ENCODE measurements around the gene TAF11L5.
A peak's percentile ranks its signal among the peaks of the same experiment; 100 is the strongest.
"Not testable (repeated sequence)": the region's sequence is repeated elsewhere in the genome, so short reads cannot be mapped to it uniquely, and the experiment has no call there.

Gene TAF11L5

GRCh38 chr5:17524935-17525334 lies at the start of gene TAF11L5:
Gene TAF11L5, plus strand, starts transcription at chr5:17525235.
- H3K9me3 Mint-ChIP-seq; DNase-seq (ENCODE audit: low spot score in 2 of 2); H3K4me1 Mint-ChIP-seq; H3K4me3 Mint-ChIP-seq; H3K27ac Mint-ChIP-seq; ATAC-seq; H3K36me3 Mint-ChIP-seq: not testable (repeated sequence)

GRCh38 chr5:17477043-17477442 lies 48.0 kb upstream of the TAF11L5 start:
- Mint-ChIP-seq H3K4me3 (no peak overlapping the region), H3K9me3 (peaks cover 10% of the 10 kb centered on the region), H3K27ac (no peak overlapping the region), H3K36me3 (no peaks in the 10 kb centered on the region), H3K4me1 (no peaks in the 10 kb centered on the region)
- ATAC-seq (no peak), DNase-seq (ENCODE audit: low spot score in 2 of 2) (no peak)

- ATAC-seq (no peak), DNase-seq (ENCODE audit: low spot score in 2 of 2) (no peak)
- no peaks in the 10 kb centered on the region for H3K36me3 Mint-ChIP-seq
- no peaks in the 10 kb centered on the region for H3K4me1 Mint-ChIP-seq
- no peak overlapping the region for H3K27ac Mint-ChIP-seq
- H3K4me3 Mint-ChIP-seq, result no peak overlapping the region
- H3K9me3 Mint-ChIP-seq, result peaks cover 8% of the 10 kb centered on the region
Measured at GRCh38 chr5:17477573-17478265, 47.3 kb upstream of the TAF11L5 start.

GRCh38 chr5:17481378-17481777 lies 43.7 kb upstream of the TAF11L5 start:
- Mint-ChIP-seq H3K4me1 (no peaks in the 10 kb centered on the region), H3K4me3 (no peak overlapping the region)
- ATAC-seq, result no peak

GRCh38 chr5:17482790-17483189 lies 42.2 kb upstream of the TAF11L5 start:
- peaks cover 12% of the 10 kb centered on the region for H3K9me3 Mint-ChIP-seq
- H3K36me3 Mint-ChIP-seq, result no peaks in the 10 kb centered on the region
- H3K27ac Mint-ChIP-seq, result no peak overlapping the region
- H3K4me3 Mint-ChIP-seq, result no peak overlapping the region
- ATAC-seq (no peak), DNase-seq (ENCODE audit: low spot score in 2 of 2) (no peak)
- H3K4me1 Mint-ChIP-seq, result no peaks in the 10 kb centered on the region

More at GRCh38 chr5:17481378-17481777, 43.7 kb upstream of the TAF11L5 start:
- Mint-ChIP-seq H3K9me3 (peaks cover 12% of the 10 kb centered on the region), H3K36me3 (no peaks in the 10 kb centered on the region), H3K27ac (no peak overlapping the region)
- DNase-seq (ENCODE audit: low spot score in 2 of 2), result no peak

GRCh38 chr5:17486464-17487173 lies 38.4 kb upstream of the TAF11L5 start:
- not testable (repeated sequence) for ATAC-seq; H3K4me3 Mint-ChIP-seq; H3K27ac Mint-ChIP-seq; H3K9me3 Mint-ChIP-seq; DNase-seq (ENCODE audit: low spot score in 2 of 2); H3K36me3 Mint-ChIP-seq; H3K4me1 Mint-ChIP-seq

GRCh38 chr5:17487174-17487512 lies 37.9 kb upstream of the TAF11L5 start:
- H3K4me1 Mint-ChIP-seq, result no peaks in the 10 kb centered on the region
- ATAC-seq (no peak), DNase-seq (ENCODE audit: low spot score in 2 of 2) (no peak)
- peaks cover 6% of the 10 kb centered on the region for H3K9me3 Mint-ChIP-seq
- H3K4me3 Mint-ChIP-seq, result no peak overlapping the region
- H3K27ac Mint-ChIP-seq, result no peak overlapping the region
- no peaks in the 10 kb centered on the region for H3K36me3 Mint-ChIP-seq

- not testable (repeated sequence) for H3K4me1 Mint-ChIP-seq; H3K27ac Mint-ChIP-seq; H3K36me3 Mint-ChIP-seq; H3K9me3 Mint-ChIP-seq; ATAC-seq; H3K4me3 Mint-ChIP-seq; DNase-seq (ENCODE audit: low spot score in 2 of 2)
Measured at GRCh38 chr5:17491257-17491656, 33.8 kb upstream of the TAF11L5 start.

- ATAC-seq, result no peak
- Mint-ChIP-seq H3K27ac (no peak overlapping the region), H3K9me3 (peaks cover 7% of the 10 kb centered on the region), H3K4me3 (no peak overlapping the region), H3K4me1 (no peaks in the 10 kb centered on the region), H3K36me3 (no peaks in the 10 kb centered on the region)
- no peak for DNase-seq (ENCODE audit: low spot score in 2 of 2)
Measured at GRCh38 chr5:17492770-17493169, 32.3 kb upstream of the TAF11L5 start.

GRCh38 chr5:17497446-17497845 lies 27.6 kb upstream of the TAF11L5 start:
- H3K4me1 Mint-ChIP-seq, result no peaks in the 10 kb centered on the region
- no peak overlapping the region for H3K27ac Mint-ChIP-seq

GRCh38 chr5:17497931-17498330 lies 27.1 kb upstream of the TAF11L5 start, which contains the start of gene TAF11L2:
Gene TAF11L2, plus strand, starts transcription at chr5:17498231.
- peaks cover 10% of the 10 kb centered on the region for H3K9me3 Mint-ChIP-seq

More at GRCh38 chr5:17497446-17497845, 27.6 kb upstream of the TAF11L5 start:
- ATAC-seq, result no peak
- peaks cover 14% of the 10 kb centered on the region for H3K9me3 Mint-ChIP-seq
- H3K4me3 Mint-ChIP-seq, result no peak overlapping the region
- H3K36me3 Mint-ChIP-seq, result no peaks in the 10 kb centered on the region
- DNase-seq (ENCODE audit: low spot score in 2 of 2), result no peak

GRCh38 chr5:17511775-17512325 lies 13.2 kb upstream of the TAF11L5 start:
- no peaks in the 10 kb centered on the region for H3K36me3 Mint-ChIP-seq
- no peaks in the 10 kb centered on the region for H3K4me1 Mint-ChIP-seq
- no peak overlapping the region for H3K27ac Mint-ChIP-seq
- H3K4me3 Mint-ChIP-seq, result no peak overlapping the region
- peaks cover 11% of the 10 kb centered on the region for H3K9me3 Mint-ChIP-seq
- ATAC-seq (no peak), DNase-seq (ENCODE audit: low spot score in 2 of 2) (no peak)

More at GRCh38 chr5:17497931-17498330, 27.1 kb upstream of the TAF11L5 start, which contains the start of gene TAF11L2:
- ATAC-seq; H3K4me3 Mint-ChIP-seq; DNase-seq (ENCODE audit: low spot score in 2 of 2); H3K4me1 Mint-ChIP-seq; H3K36me3 Mint-ChIP-seq; H3K27ac Mint-ChIP-seq: not testable (repeated sequence)

GRCh38 chr5:17517526-17517925 lies 7.5 kb upstream of the TAF11L5 start:
- H3K9me3 Mint-ChIP-seq, H3K4me1 Mint-ChIP-seq, H3K36me3 Mint-ChIP-seq, H3K27ac Mint-ChIP-seq, H3K4me3 Mint-ChIP-seq, ATAC-seq: not testable (repeated sequence)
- DNase-seq (ENCODE audit: low spot score in 2 of 2), result peak in 1 of 2 donors; percentile 61

- not testable (repeated sequence) for H3K9me3 Mint-ChIP-seq, H3K27ac Mint-ChIP-seq
Measured at GRCh38 chr5:17518067-17518466, 7.0 kb upstream of the TAF11L5 start, which contains the start of gene TAF11L3. Gene TAF11L3, plus strand, starts transcription at chr5:17518367.

GRCh38 chr5:17519508-17519907 lies 5.5 kb upstream of the TAF11L5 start:
- H3K36me3 Mint-ChIP-seq; H3K4me3 Mint-ChIP-seq; H3K4me1 Mint-ChIP-seq; H3K9me3 Mint-ChIP-seq; H3K27ac Mint-ChIP-seq; ATAC-seq; DNase-seq (ENCODE audit: low spot score in 2 of 2): not testable (repeated sequence)

More at GRCh38 chr5:17518067-17518466, 7.0 kb upstream of the TAF11L5 start, which contains the start of gene TAF11L3:
- DNase-seq (ENCODE audit: low spot score in 2 of 2); ATAC-seq; H3K36me3 Mint-ChIP-seq; H3K4me3 Mint-ChIP-seq; H3K4me1 Mint-ChIP-seq: not testable (repeated sequence)
